Measurements from ENCODE around the gene MAP3K8. TPM values are rescaled to one million over a fixed set of nuclear protein-coding genes. Genes with fewer than 3 reads are reported as not detected.
A peak's percentile ranks its signal among the peaks of the same experiment; 100 is the strongest.

MAP3K8 gene
- polyA plus RNA-seq, 3 donors, result 54.5 to 206 (median 59.2) TPM

GRCh38 chr10:30493609-30494530, 59.9 kb downstream of the MAP3K8 start:
- H3K27me3 Mint-ChIP-seq (ENCODE audit: low read depth in 3 of 3), result peaks cover 0 to 2% (median 1%) of the 10 kb centered on the region in 3 donors
- WGBS (ENCODE audit: insufficient coverage), result 3% methylated on average over 8 of the region's 11 CpGs
- peak; percentile 99 to 100 (median 100) for DNase-seq
- Histone ChIP-seq H3K9ac (ENCODE audit: insufficient read depth, low read length, poor library complexity, severe bottlenecking) (peak overlapping the region; percentile 76), H3K36me3 (replicated peaks in 1 of 2; ENCODE audit: control insufficient read depth in 1 of 2, insufficient read depth in 2 of 2, low read length in 2 of 2) (no peaks in the 10 kb centered on the region), H3K4me3 (replicated peaks in 1 of 3; ENCODE audit: low read depth in 2 of 3, low read length in 3 of 3) (peak overlapping the region; percentile 17 to 45 (median 24)), H3K27ac (ENCODE audit: low read depth in 1 of 2, low read length in 2 of 2) (peak overlapping the region; percentile 96 to 99), H3K4me2 (replicated peaks; ENCODE audit: extremely low read depth, low read length, poor library complexity, severe bottlenecking) (peak overlapping the region; percentile 63), H4K20me1 (ENCODE audit: insufficient read depth, low read length) (no peaks in the 10 kb centered on the region), H2AFZ (ENCODE audit: insufficient read depth, low read depth, low read length, poor library complexity, severe bottlenecking) (no peak overlapping the region), H3K27me3 (ENCODE audit: control insufficient read depth in 2 of 2, insufficient read depth in 2 of 2, low read length in 2 of 2) (no peaks in the 10 kb centered on the region), H3K4me1 (ENCODE audit: control insufficient read depth in 1 of 2, insufficient read depth in 2 of 2, low read length in 2 of 2) (peaks cover 92 to 96% of the 10 kb centered on the region in 2 donors), H3K79me2 (ENCODE audit: insufficient read depth, low read length) (no peaks in the 10 kb centered on the region), H3K9me3 (replicated peaks in 1 of 2; ENCODE audit: control insufficient read depth in 1 of 2, insufficient read depth in 1 of 2, low read length in 2 of 2) (no peaks in the 10 kb centered on the region)
- H3K27ac Mint-ChIP-seq, result peak overlapping the region; percentile 97 to 100 (median 100)
- H3K4me3 Mint-ChIP-seq, result peak overlapping the region; percentile 74 to 89
- TF ChIP-seq, protein P1, sequence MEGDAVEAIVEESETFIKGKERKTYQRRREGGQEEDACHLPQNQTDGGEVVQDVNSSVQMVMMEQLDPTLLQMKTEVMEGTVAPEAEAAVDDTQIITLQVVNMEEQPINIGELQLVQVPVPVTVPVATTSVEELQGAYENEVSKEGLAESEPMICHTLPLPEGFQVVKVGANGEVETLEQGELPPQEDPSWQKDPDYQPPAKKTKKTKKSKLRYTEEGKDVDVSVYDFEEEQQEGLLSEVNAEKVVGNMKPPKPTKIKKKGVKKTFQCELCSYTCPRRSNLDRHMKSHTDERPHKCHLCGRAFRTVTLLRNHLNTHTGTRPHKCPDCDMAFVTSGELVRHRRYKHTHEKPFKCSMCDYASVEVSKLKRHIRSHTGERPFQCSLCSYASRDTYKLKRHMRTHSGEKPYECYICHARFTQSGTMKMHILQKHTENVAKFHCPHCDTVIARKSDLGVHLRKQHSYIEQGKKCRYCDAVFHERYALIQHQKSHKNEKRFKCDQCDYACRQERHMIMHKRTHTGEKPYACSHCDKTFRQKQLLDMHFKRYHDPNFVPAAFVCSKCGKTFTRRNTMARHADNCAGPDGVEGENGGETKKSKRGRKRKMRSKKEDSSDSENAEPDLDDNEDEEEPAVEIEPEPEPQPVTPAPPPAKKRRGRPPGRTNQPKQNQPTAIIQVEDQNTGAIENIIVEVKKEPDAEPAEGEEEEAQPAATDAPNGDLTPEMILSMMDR (IDR thresholded peaks at IDR 0.05), result peak; percentile 49
- peaks cover 2 to 6% of the 10 kb centered on the region in 2 donors for H3K36me3 Mint-ChIP-seq
- H3K4me1 Mint-ChIP-seq, result peaks cover 91% of the 10 kb centered on the region
- H3K9me3 Mint-ChIP-seq, result peaks cover 0 to 4% (median 0%) of the 10 kb centered on the region in 7 donors
- intact Hi-C loops (cut with micrococcal nuclease), result loop anchor here (1.0 to 5.0 kb wide), 5 partner anchors 33 to 59 kb away; partner anchors contain the start of gene MAP3K8 (in 1 of the 2)

DNA sequence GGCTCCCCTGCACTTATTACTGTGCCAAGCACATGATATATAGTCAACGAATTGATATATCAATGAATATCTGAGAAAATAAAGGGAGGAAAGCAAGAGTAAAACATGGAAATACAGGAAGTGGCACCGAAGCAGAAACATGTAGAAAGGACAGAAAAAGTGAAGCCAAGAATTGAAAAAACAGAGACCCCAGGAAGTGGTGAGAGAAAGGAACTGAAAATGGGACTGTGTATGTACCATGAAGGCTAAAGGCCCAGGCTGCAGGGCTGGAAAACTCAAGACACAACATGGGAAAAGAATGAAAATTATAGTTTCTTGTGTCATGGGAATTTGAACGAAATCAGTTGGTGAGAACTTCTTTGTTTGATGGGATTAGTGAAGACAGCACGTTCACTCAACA, 60.6 kb downstream of the MAP3K8 start:
- Histone ChIP-seq H2AFZ (ENCODE audit: insufficient read depth, low read depth, low read length, poor library complexity, severe bottlenecking) (no peak overlapping the region), H3K36me3 (replicated peaks in 1 of 2; ENCODE audit: control insufficient read depth in 1 of 2, insufficient read depth in 2 of 2, low read length in 2 of 2) (no peaks in the 10 kb centered on the region), H3K9me3 (replicated peaks in 1 of 2; ENCODE audit: control insufficient read depth in 1 of 2, insufficient read depth in 1 of 2, low read length in 2 of 2) (no peaks in the 10 kb centered on the region), H3K4me2 (replicated peaks; ENCODE audit: extremely low read depth, low read length, poor library complexity, severe bottlenecking) (peak overlapping the region; percentile 9), H3K79me2 (ENCODE audit: insufficient read depth, low read length) (no peaks in the 10 kb centered on the region), H3K4me1 (ENCODE audit: control insufficient read depth in 1 of 2, insufficient read depth in 2 of 2, low read length in 2 of 2) (peaks cover 85 to 89% of the 10 kb centered on the region in 2 donors), H4K20me1 (ENCODE audit: insufficient read depth, low read length) (no peaks in the 10 kb centered on the region), H3K4me3 (replicated peaks in 1 of 3; ENCODE audit: low read depth in 2 of 3, low read length in 3 of 3) (no peak overlapping the region), H3K27ac (ENCODE audit: low read depth in 1 of 2, low read length in 2 of 2) (peak overlapping the region; percentile 96 to 99), H3K27me3 (ENCODE audit: control insufficient read depth in 2 of 2, insufficient read depth in 2 of 2, low read length in 2 of 2) (no peaks in the 10 kb centered on the region), H3K9ac (ENCODE audit: insufficient read depth, low read length, poor library complexity, severe bottlenecking) (peak overlapping the region; percentile 55)
- WGBS (ENCODE audit: insufficient coverage), result 65% methylated on average over 4 of the region's 4 CpGs
- no peak for DNase-seq
- Mint-ChIP-seq H3K36me3 (peaks cover 2 to 6% of the 10 kb centered on the region in 2 donors), H3K27ac (peak overlapping the region; percentile 97 to 100 (median 100)), H3K4me1 (peaks cover 84% of the 10 kb centered on the region), H3K9me3 (peaks cover 0 to 4% (median 1%) of the 10 kb centered on the region in 7 donors), H3K27me3 (ENCODE audit: low read depth in 3 of 3) (peaks cover 0 to 2% (median 1%) of the 10 kb centered on the region in 3 donors), H3K4me3 (peak overlapping the region in 1 of 2 donors; percentile 33)
- intact Hi-C loops (cut with micrococcal nuclease), result loop anchor here (1.0 to 5.0 kb wide), 4 partner anchors 33 to 57 kb away; no protein-coding TSS in a partner anchor
- TF ChIP-seq, protein P1 (IDR thresholded peaks at IDR 0.05), result no peak

Measured in CD14-positive monocyte (primary cell).